H1 (cell line): ENCODE data around the gene LAMB1. TPM values are rescaled to one million over a fixed set of nuclear protein-coding genes. Genes with fewer than 3 reads are reported as not detected.

Source experiments
- TAF7 ChIP-seq: optimal IDR thresholded peaks from 2 replicates; pipeline ENCODE3; 2011; ENCODE audit warnings: low read depth, mild to moderate bottlenecking, inconsistent platforms, low read length, moderate library complexity, borderline replicate concordance
- polyA plus RNA-seq, 7 experiments: library from polyadenylated mRNA; depleted of rRNA in 3 of 7; stranded (reverse) in 5 of 7; unstranded in 2 of 7; fragments of >200 nt in 5 of 7; fragments of 200-250 nt in 2 of 7; gene quantifications; 1 replicate in 5 of 7; 2 replicates in 1 of 7; 4 replicates in 1 of 7; pipeline versions ENCODE4 v1.2.1 to v1.2.3, GENCODE V29; 2011 to 2013; ENCODE audit warnings: missing spikeins in 2 of 7, mixed read lengths in 2 of 7
- total RNA-seq: library from RNA; stranded (reverse); fragmentation: NEBNext Ultra II Directional; extraction: Animal tissue kit (Norgen Biotek cat#: 25700); gene quantifications from 2 replicates; pipeline ENCODE4 v1.2.1, GENCODE V29; 2021

LAMB1 gene
- total and polyA plus RNA-seq, 2 of the 8 experiments (the other 6 are each of a cell fraction or from before 2014, with no cell fraction given), result 31.9 to 38.5 TPM

DNA sequence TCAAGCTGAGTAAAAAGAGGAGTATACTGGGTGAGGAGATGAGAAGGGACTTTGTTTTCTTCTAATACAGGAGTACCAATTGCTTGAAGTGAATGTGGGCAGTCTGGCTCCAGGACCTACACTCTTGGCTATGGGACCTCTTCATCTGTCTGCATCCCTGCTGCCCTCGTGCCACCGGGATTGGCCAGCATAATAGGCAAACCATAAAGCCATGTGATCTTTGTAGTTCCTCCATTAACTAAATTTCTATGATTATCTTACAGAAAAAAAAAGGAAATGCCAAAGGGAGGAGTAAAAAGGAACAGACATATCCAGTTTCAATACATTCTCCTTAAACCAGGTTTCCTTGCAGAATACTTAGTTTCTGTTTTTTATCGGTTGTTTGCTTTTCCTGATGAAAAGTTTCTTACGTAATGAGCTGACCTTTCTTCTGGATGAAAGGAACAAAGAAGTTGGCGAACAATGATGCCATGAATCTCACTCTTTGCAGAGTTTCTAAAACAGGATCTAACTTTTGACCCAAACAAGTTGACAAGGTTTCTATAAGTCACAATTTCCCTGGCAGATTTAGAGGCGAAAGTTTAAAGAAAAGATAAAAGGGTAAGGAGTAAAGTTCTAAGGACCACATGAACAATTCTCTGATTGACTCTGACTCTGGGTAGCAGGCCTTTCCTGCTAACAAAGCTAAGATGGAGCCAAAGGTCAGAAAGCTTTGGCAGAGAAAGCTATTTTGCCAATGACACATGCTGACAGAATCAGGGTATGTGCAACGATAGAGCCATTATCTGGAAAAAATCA, 54.1 kb downstream of the LAMB1 start (continued):
- TF ChIP-seq TAF7, result no peak
